SU-DHL-6 (cell line): ENCODE data around the gene AFG1L.

ENCODE experiments used
- H2AFZ ChIP-seq: fragments of 200-600 bp; sonication (generic); 2 replicates; pipeline ENCODE4 v1.6.1; 2014; ENCODE audit warnings: low read depth, mild to moderate bottlenecking, moderate library complexity, mixed read lengths, antibody characterized with exemption, low read length; ENCODE audit not compliant: severe bottlenecking
- H3F3A ChIP-seq: fragments of 200-600 bp; shearing (Covaris generic); 2 replicates; pipeline ENCODE4 v1.6.0; 2016; ENCODE audit warnings: antibody characterized with exemption, mild to moderate bottlenecking; ENCODE audit not compliant: insufficient read depth
- H3K27ac ChIP-seq: fragments of 200-600 bp; sonication (generic); 2 replicates; pipeline ENCODE4 v1.5.1; 2016; ENCODE audit warnings: low read depth, mild to moderate bottlenecking, low read length, moderate library complexity, mixed read lengths
- H3K27me3 ChIP-seq: fragments of 200-600 bp; sonication (generic), shearing (Covaris generic); 2 replicates; pipeline ENCODE4 v1.6.0; 2014; ENCODE audit warnings: mild to moderate bottlenecking, low read length
- H3K36me3 ChIP-seq: fragments of 200-600 bp; sonication (generic); 2 replicates; pipeline ENCODE4 v1.6.1; 2014; ENCODE audit warnings: mild to moderate bottlenecking, low read length, mixed read lengths
- H3K4me2 ChIP-seq: fragments of 300-600, 200-600 bp; shearing (Covaris generic), sonication (generic); 2 replicates; pipeline ENCODE4 v1.6.0; 2014; ENCODE audit warnings: low read length, low read depth, mild to moderate bottlenecking; ENCODE audit not compliant: poor library complexity, severe bottlenecking
- H3K4me3 ChIP-seq: fragments of 200-600 bp; sonication (generic); 2 replicates; pipeline ENCODE4 v1.5.1; 2014; ENCODE audit warnings: antibody characterized with exemption, low read length, mild to moderate bottlenecking, mixed read lengths; ENCODE audit not compliant: insufficient read depth, poor library complexity, severe bottlenecking
- H3K79me2 ChIP-seq: fragments of 200-600 bp; sonication (generic); 2 replicates; pipeline ENCODE4 v1.6.1; 2014; ENCODE audit warnings: mild to moderate bottlenecking, low read length, moderate library complexity; ENCODE audit not compliant: insufficient read depth
- H3K9ac ChIP-seq: fragments of 200-600 bp; sonication (generic); 2 replicates; pipeline ENCODE4 v1.7.0; 2014; ENCODE audit warnings: mild to moderate bottlenecking, low read length
- H3K9me2 ChIP-seq: fragments of 200-600 bp; sonication (generic); replicated peaks from 2 replicates; pipeline ENCODE4 v1.6.1; 2014; ENCODE audit warnings: low read length; ENCODE audit not compliant: insufficient read depth
- H3K9me3 ChIP-seq: fragments of 200-600 bp; sonication (generic); 2 replicates; pipeline ENCODE4 v1.6.1; 2014; ENCODE audit warnings: low read length, mixed read lengths; ENCODE audit not compliant: insufficient read depth
- H4K20me1 ChIP-seq: fragments of 200-600 bp; sonication (generic); 2 replicates; pipeline ENCODE4 v1.6.1; 2014; ENCODE audit warnings: low read depth, mild to moderate bottlenecking, antibody characterized with exemption, low read length, moderate library complexity, mixed read lengths
- CTCF ChIP-seq: fragments of 200-600 bp; sonication (generic); IDR thresholded peaks from one replicate; pipeline ENCODE4 v1.5.1; 2017; ENCODE audit warnings: antibody characterized with exemption, mild to moderate bottlenecking, low read length, moderate library complexity; ENCODE audit not compliant: insufficient read depth, poor library complexity, severe bottlenecking
- EZH2phosphoT487 ChIP-seq: fragments of 200-600 bp; sonication (generic), shearing (Covaris generic); conservative IDR thresholded peaks from 2 replicates; pipeline ENCODE4 v1.6.1; 2018; ENCODE audit warnings: mild to moderate bottlenecking, antibody characterized with exemption, low read length, moderate library complexity, mixed read lengths

Gene AFG1L

GRCh38 chr6:108419934-108420609 is 125.2 kb downstream of the AFG1L start:
- TF ChIP-seq EZH2phosphoT487 = no peak
- no peak for TF ChIP-seq CTCF
- no peak overlapping the region for H3K27ac ChIP-seq
- H4K20me1 ChIP-seq = no peaks in the 10 kb centered on the region
- H3K4me2 ChIP-seq = no peak overlapping the region
- no peaks in the 10 kb centered on the region for H3K36me3 ChIP-seq
- H3K27me3 ChIP-seq = no peaks in the 10 kb centered on the region
- no peaks in the 10 kb centered on the region for H3F3A ChIP-seq
- H3K9ac ChIP-seq = no peak overlapping the region
- no peak overlapping the region for H2AFZ ChIP-seq
- H3K9me3 ChIP-seq = no peaks in the 10 kb centered on the region
- no peak overlapping the region for H3K4me3 ChIP-seq
- H3K9me2 ChIP-seq = no peaks in the 10 kb centered on the region
- H3K79me2 ChIP-seq = no peaks in the 10 kb centered on the region

GRCh38 chr6:108421366-108421765 is 126.5 kb downstream of the AFG1L start:
- Histone ChIP-seq H3K27ac (no peak overlapping the region), H3K4me3 (no peak overlapping the region), H3K36me3 (no peaks in the 10 kb centered on the region), H3K79me2 (no peaks in the 10 kb centered on the region), H2AFZ (no peak overlapping the region), H3K27me3 (no peaks in the 10 kb centered on the region), H3K9me2 (no peaks in the 10 kb centered on the region), H3K9ac (no peak overlapping the region), H4K20me1 (no peaks in the 10 kb centered on the region), H3K9me3 (no peaks in the 10 kb centered on the region), H3K4me2 (no peak overlapping the region), H3F3A (no peaks in the 10 kb centered on the region)
- TF ChIP-seq EZH2phosphoT487 (no peak), CTCF (no peak)

GRCh38 chr6:108423982-108424705 is 129.3 kb downstream of the AFG1L start:
- no peak overlapping the region for H3K4me3 ChIP-seq
- H3K79me2 ChIP-seq = no peaks in the 10 kb centered on the region
- no peaks in the 10 kb centered on the region for H3K9me2 ChIP-seq
- no peak overlapping the region for H3K27ac ChIP-seq
- H3K27me3 ChIP-seq = no peaks in the 10 kb centered on the region
- H3K4me2 ChIP-seq = no peak overlapping the region
- H3K9me3 ChIP-seq = no peaks in the 10 kb centered on the region
- no peaks in the 10 kb centered on the region for H3F3A ChIP-seq
- H4K20me1 ChIP-seq = no peaks in the 10 kb centered on the region
- H3K9ac ChIP-seq = no peak overlapping the region
- no peak for TF ChIP-seq CTCF
- TF ChIP-seq EZH2phosphoT487 = no peak
- no peaks in the 10 kb centered on the region for H3K36me3 ChIP-seq
- no peak overlapping the region for H2AFZ ChIP-seq
